ENCODE measurements around the gene ABCC1.
A peak's percentile ranks its signal among the peaks of the same experiment; 100 is the strongest.

ABCC1 gene

DNA sequence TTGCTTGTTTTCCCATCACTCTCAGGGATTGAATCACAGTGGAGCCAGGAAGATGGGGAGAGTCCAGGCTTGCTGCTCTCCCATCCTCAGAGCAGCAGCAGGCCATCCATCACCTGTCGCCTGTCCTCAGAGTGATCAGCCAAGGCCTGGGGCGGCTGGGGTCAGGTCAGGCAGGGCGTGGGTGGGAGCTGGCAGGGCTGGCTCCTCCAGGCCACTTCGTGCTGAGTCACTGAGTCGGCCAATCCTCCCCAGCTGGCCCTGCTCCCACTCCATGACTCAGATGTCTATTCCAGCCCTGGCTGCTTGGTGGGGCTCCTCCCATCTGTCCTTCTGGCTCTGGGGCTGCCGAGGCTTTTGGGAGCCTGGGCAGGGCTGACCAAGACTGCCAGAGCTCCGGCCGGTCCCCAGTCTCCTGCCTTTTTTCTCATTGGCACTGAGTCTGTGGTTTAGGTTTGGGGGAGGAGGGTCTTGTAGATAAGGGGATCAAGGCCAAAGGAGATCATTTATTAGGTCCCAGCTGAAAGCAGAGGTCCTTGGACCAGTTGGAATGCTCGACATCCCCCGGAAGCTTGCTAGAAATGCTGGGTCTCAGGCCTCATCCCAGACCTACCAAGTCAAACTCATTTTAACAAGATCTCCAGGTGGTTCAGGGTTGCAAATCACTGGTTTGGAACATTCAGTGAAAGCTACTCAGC, 72.7 kb downstream of the ABCC1 start:
- DNase-seq, result peak; percentile 94

DNA sequence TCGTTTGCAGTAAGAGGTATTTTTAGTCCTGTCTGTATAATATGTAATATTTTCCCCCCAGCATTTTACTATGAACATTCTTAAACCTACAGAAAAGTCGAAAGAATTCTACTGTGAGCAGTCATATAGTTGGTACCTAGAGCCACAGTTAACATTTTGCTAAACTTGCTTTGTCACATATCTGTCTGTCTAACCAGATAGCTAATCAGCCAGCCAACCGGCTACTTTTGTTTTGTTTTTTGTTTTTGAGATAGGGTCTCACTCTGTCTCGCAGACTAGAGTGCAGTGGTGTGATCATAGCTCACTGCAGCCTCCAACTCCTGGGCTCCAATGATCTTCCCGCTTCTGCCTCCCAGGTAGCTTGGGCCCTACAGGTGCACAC, 73.3 kb downstream of the ABCC1 start:
- no peak for DNase-seq

DNA sequence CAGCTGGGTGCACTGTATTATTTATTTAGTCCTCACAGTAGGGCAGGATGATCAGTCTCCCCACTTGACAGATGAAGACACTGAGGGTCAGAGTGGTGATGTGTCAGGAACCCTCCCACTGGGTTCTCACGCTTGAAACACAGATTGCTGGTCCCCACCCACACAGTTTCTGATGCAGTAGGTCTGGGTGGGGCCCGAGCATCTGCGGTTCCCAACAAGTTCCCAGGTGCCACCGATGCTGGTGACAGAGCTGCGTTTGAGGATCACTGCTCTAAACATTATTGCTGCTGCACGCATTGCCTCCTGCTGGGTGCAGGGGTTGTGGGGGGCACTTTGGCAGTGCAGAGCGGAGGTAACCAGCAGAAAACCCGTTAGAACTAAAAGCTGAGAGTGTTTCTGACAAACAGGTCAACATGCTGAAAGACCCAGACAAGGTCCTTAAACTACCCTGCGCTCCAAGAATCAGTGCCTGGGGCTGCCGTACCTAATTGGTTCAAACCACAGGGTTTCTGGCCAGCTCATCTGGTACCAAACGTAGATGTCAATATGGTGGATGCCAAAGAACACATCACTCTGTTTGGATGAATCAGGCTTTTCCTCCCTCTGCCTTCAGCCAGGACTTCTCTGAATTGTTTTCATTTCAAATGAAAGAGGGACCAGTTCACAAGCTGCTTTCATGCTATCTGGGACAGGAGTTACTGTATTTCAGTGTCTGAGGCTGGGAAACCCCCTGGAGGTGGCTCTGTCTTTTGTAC, 76.0 kb downstream of the ABCC1 start:
- DNase-seq, result peak; percentile 33

DNA sequence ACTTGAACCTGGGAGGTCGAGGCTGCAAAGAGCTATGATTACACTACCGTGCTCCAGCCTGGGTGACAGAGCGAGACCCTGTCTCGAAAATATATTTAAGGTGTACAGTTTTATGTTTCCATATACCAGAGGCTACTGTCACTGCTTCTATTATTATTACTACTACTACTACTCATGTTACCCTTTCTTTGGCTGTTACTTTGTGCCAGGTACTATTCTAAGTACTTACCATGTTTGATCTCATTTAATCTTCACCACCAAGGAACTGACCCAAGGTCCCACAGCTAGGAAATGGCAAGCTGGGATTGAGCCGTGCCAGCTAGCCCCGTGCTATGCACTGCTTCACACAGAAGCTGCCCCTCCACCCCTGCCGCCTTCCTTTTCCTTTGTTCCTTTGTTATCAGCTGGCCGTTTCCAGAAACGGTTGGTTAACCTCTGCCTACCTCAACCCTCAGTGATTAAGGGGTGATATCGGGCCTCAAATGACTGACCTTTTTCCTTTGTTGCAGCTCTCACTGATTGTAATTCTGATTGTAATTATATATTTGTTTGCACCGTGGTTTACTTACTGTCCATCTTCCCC, 78.4 kb downstream of the ABCC1 start:
- no peak for DNase-seq

DNA sequence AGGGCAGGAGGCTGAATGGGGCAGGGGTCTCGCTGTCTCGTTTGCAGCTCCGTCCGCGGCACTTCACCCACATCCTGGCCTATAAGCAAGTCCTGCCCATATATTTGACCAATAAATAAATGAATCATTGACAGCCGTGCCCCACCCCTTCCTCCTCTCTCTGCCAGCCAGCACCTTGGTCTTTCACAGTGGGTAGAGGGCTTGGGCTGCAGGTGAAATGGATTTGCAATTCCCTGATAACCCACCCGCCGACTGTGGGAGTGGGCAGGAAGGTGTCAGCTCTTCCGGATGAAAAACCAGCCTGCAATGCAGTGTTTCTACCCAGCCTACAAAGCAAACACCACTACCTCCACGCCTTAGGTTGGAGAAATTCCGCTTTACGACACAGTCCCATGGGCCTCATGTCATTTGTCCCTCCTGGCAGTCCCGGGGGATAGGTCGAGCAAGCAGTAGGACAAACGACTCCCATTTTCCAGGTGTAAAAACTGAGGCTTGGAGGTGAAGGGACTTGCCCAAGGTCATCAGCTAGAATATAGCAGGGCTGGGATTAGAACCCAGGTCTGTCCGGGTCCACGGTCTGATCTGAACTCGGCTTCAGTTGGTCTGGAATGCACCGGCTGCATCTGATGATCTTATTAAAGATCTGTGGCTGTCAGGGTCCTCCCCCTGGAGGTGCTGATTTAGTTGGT, 79.0 kb downstream of the ABCC1 start:
- no peak for DNase-seq

DNA sequence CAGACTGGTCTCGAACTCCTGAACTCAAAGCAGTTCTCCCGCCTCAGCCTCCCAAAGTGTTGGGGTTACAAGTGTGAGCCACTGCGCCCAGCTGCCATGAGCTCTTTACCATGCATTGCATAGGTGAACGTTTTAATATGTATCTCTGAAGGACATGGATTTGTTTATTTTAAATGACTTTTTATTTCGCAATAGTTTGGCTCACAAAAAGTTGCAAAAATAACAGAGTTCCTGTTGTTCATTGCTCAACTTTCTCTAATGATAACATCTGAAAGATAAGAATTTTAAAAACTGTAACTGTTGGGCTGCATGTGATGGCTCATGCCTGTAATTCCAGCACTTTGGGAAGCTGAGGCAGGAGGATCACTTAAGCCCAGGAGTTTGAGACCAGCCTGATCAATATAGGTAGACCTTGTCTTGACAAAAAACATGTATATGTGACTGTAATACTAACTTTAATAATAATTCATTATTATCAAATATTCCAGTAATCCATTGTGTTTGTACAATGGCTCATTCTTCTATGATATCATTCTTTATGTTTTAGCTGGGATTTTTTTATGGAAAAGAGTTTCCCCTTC, 80.1 kb downstream of the ABCC1 start:
- DNase-seq, result no peak

DNA sequence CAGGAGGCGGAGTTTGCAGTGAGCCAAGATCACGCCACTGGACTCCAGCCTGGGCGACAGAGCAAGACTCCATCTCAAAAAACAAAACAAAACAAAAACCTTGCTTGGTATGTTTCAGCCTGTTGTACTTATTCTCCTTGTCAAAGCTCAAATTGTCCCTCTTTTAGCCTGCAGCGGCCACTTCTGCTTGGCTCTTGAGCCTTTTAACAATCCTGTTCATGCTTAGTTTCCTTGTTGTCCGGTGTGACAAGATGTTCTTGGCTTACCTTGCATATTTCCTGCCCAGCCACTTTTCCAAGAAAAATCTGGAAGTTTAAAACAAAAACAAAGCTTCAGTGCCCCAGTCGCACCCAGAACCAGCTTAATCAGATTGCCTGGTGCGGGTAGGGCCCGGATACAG, 81.0 kb downstream of the ABCC1 start:
- DNase-seq, result no peak

DNA sequence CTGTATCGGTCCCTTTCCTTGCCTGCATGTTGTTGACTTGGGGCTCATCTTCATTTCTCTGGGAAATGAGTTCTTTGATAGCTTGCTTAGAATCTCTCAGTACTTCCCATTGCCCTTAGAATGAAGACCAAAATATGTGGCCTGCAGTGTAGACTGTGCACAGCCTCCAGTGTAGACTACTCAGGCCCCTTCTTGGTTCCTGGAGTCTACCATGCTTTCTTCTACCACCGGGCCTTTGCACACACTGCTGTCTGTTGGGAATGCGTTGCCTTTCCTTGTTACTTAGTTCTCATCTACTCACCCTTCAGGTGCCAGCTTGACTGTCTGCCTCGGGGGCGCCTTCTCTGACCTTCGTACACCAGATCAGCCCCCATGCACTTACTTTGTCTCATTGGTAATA, 82.0 kb downstream of the ABCC1 start:
- DNase-seq, result no peak

DNA sequence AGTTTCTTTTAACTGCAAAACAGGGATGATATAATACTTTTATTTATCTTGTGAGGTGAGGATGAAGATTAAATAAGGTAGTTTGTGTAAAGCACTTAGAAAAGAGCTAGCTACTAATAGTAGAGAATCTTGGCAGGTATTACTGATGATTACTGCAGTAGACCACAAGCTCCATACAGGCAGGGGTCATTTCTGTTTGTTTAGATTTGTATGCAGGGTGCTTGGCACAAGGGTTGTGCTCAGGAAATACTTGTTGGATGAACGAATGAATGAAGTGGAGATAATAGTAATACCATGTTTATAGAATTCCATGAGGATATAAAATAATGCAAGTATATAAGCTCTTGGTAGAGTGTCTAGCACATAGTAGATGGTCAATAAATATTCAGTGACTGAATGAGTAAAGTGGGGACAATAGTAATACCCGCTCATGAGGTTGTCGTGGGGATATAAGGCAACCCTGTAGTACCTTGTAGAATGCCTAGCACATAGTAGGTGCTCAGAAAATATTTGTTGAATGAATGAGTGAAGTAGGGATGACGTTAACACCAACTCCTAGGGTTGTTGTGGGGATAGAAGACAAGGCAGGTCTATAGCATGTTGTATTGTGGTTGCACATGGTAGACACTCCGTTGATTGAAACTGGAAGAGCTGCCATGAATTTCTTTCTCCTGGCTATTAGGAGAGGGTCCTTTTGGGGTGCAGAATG, 83.0 kb downstream of the ABCC1 start:
- DNase-seq, result no peak

DNA sequence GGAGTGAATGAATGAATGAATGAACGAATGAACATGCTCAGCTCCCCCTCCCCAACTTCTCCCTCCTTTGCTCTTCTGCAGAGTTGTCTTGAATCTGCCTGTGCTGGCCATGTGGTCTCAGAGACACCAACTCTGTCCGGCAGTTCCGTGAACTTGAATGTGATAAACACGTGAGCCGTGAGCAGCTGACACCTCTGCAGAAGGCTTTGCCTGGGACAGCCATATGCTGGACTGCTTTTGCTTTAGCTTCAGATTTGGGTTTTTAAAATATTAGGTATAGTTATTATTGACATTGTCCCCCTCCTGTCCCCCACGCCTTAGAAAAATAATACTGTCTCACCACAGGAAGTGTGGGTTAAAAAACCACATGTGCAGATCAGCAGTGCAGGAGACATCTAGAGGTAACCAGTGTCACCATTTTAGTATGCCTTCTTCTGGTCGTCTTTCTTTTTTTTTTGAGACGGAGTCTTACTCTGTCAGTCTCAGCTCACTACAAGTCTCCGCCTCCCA, 83.8 kb downstream of the ABCC1 start:
- DNase-seq, result no peak

DNA sequence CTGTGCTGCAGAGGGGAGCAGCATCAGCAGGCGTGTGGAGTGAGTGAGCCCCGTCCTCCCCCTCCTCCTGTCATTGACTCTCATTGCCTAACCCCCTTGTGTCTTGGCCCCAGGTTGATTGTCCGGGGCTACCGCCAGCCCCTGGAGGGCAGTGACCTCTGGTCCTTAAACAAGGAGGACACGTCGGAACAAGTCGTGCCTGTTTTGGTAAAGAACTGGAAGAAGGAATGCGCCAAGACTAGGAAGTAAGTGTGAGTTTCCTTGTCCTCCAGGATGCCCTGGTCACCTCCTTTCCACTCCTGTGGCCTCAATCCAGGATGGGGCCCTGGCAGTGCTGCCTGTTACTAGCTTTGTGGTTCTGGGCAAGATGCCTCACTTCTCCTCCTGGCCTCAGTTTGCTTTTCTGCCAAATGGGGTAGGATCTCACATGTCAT, 87.0 kb downstream of the ABCC1 start:
- DNase-seq, result no peak

DNA sequence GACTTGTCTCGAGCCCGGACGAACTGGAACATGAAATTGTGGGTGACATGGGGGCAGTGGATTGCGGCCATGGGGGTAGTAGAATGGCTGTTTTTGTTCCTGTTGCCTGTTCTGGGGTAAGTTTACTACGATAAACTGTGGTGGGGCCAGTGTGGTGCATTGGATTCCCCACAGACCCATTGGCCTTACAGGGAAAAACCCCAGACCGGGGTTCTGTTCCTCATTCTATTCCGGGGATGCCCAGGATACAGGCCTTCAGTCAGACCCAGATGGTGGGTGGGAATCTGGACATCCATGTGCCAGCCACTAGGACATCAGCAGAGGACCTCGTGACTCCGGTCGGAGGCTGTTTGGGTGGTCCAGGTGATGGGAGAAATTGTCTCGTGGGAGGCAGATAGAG, 88.1 kb downstream of the ABCC1 start:
- DNase-seq, result no peak

DNA sequence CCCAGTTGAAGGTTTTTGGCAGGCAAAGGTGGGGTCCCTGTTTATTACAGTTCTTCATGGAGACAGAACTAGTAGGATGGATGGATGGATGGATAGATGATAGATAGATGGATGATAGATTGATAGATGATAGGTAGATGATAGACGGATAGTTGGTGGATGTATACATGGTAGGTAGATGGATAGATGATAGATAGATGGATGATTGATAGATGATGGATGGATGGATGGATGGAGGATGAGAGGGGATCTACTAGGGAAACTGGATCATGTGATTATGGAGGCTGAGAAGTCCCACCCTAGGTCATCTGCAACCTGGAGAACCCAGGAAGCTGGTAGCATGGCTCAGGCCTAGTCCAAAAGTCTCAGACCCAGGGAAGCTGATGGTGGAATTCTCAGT, 88.6 kb downstream of the ABCC1 start:
- no peak for DNase-seq

DNA sequence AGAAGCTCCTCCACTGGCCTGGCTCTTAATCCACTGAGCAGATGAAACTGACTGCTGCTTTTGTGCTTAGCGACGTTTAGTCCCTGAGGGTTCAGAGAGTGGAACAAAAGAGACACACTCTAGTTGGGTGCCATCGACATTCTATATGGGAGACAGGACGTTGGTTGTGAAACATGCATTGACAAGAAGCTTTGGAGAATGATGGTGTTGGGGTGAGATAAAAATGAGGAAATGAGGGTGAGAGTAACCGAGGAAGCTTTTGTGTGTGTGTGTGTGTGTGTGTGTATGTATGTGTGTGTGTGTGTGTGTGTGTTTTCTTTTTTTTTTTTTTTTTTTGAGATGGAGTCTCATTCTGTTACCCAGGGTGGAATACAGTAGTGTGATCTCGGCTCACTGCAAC, 89.5 kb downstream of the ABCC1 start:
- no peak for DNase-seq

DNA sequence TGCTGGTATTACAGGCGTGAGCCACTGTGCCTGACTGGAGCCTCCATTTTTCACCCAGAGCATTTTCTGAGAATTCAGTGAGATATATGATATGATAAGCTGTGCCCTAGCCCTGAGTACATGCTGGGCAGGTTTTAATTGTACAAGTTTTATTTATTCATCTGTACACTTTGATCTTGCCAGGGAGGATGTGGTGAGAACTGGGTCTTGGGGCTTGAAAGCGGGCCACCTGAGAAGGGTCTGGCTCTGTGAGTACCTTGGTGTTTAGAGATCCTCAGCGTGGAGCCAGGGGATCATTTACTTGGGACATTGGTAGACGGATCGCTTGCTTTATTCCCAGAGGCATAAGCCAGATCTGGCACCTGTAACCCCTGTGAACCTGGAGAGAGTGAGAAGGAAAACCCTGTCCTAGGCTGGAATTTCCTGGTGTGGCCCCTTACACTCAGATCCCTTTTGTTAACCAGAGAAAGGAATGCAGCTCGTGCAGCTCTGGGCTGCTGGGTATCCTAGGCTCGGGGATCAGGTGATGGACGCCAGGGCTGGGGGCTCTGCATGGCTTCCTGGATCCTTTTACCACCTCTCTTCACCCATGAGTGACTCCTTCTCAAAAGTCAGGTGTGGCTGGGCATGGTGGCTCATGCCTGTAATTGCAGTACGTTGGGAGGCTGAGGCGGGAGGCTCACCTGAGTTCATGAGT, 91.9 kb downstream of the ABCC1 start:
- DNase-seq, result no peak

DNA sequence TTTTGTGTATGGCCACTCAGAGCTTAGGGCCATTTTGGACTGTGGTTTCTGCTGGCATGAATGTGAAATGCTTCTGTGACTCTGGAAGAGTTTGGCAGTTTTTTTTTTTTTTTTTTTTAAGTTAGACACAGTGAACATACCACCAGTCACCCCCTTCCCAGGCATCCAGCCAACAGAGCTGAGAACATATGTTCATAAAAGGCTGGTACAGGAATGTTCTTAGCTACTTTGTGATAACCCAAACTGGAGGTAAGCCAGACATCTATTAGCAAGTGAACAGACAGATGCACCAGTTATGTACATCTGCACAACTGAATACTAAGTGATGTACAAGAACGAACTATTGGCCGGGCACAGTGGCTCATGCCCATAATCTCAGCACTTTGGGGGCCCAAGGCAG, 92.7 kb downstream of the ABCC1 start:
- no peak for DNase-seq

DNA sequence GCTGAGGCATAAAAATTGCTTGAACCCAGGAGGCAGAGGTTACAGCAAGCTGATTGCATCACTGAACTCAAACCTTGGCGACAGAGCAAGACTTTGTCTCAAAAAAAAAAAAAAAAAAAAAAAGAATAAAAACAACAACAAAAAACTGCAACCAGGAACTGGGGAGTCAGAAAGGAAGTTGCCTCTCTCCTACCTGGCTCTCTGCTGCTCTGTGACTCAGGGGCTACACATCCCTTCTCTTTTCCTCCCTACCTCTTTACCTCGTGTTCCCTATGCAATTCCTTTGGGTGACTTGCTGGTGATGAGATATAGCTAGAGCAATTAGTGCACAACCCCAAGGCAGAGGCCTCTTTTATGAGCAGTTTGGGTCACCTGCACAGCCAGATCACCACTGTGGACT, 95.9 kb downstream of the ABCC1 start:
- DNase-seq, result no peak

DNA sequence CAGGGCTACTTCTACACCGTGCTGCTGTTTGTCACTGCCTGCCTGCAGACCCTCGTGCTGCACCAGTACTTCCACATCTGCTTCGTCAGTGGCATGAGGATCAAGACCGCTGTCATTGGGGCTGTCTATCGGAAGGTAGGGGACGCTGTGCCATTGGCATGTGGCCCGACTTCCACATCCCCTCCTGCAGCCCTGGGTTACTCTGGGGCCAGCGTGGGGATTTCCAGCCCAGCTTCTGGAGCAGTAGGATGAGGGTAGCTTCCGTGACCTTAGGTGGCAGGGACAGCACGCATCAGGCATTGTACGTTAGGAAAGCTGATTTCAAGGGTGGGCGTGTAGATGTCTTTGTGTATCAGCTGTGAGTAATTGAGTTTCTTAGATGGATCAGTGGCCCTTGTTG, 96.5 kb downstream of the ABCC1 start:
- DNase-seq, result no peak

DNA sequence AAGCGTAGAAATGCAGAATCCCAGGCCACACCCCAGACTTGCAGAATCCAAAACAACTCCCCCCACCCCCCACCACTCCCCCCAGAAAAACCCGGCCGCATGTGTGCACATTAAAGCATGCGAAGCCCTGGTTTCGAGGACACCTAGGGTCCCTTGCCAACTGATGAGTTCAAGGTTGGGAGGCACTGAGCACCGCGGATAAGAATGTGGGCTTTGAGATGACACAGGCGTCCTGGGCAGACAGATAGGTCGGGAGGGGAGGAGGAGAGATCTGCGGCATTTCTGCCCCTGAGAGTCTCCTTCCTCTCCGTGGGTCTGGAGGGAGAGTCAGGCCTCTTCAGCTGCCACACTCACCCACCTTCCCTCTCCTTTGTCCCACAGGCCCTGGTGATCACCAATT, 98.3 kb downstream of the ABCC1 start:
- DNase-seq, result no peak

DNA sequence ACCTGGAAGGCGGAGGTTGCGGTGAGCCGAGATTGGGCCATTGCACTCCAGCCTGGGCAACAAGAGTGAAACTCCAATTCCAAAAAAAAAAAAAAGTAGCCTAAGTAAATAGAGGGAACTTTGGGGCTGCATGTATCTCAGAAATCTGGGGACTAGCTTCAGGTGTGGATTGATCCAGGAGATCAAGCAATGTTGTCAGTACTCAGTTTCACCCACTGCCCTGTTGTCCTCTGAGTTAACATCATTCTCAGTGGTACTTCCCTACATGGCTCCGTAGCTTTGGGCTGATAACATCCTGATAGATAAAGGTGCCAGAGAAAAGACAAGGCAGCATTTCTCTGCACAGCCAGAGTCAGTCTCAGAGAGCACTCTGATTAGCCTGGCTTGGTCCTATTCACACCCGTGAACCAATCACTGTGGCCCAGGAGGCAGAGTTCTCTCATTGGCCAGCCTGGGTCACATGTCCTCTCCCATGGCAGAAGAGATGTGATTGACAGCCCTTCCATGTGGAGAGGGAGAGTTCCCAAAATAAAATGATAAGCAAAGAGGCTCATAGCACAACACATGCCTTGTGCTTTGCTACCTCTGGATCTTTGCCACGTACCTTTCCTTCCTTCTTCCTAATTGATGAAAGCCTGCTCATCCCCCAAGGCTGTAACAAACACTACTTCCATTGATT, 99.6 kb downstream of the ABCC1 start:
- DNase-seq, result no peak

DNA sequence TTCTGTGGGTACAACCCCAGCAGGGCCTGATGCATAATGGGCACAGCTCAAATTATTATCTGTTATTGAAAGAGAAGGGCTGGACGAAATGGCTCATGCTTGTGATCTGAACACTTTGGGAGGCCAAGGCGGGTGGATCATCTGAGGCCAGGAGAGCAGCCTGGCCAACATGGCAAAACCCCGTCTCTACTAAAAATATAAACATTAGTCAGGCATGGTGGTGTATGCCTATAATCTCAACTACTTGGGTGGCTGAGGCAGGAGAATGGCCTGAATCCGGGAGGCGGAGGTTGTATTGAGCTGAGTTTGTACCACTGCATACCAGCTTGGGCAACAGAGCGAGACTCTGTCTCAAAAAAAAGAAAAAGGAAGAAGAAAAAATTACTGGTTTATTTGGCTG, 100.7 kb downstream of the ABCC1 start:
- no peak for DNase-seq

Measured in femur (tissue), 1 donor.